ENCODE measurements around the gene PPP6R1. TPM values are rescaled to one million over a fixed set of nuclear protein-coding genes. Genes with fewer than 3 reads are reported as not detected.

The PPP6R1 gene
- total RNA-seq, 1 experiment from 2014 or later, result 172 TPM

DNA sequence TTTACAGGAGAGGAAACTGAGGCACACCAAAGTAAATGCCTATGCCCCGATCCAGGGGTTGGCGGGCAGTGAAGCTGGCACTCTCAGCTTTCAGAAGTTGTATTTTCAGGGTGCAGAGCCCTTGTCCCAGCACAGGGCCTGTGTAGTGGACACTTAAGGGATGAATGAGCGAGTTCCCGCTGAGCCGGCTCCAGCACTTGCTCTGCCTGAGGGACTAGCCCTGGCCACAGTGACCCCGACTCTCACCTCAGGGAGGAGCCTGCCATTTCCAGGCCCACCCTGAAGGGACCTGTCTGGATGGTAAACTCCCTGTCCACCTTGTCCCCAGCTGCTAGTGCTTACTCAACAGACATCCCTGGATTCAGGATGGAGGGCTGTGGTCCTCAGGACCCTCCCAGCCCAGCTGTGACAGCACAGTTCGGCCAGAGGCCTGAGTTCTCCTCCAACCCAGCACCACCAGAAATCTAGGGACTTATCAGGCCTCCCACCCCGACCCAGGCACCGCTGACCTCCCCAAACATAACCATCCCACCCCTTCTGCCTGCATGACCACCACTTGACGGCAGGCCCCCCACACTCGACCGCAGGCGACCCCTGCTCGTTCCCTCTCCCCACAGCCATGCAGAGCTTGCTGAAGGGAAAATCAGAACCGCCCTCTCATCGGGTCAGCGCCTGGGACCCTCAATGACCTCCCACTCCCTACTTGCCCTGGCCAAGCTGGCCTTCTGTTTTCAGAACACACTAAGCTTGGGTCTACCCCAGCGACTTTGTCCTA is 8.4 kb downstream of the PPP6R1 start:
- Histone ChIP-seq H3K36me3 (ENCODE audit: control insufficient read depth, insufficient read depth, low read length) (peaks cover 3% of the 10 kb centered on the region; the same call in 1 of the 2 replicates), H3K9me3 (ENCODE audit: control insufficient read depth, insufficient read depth, low read depth, low read length) (no peaks in the 10 kb centered on the region), H3K27me3 (ENCODE audit: control insufficient read depth, insufficient read depth, low read length) (no peaks in the 10 kb centered on the region), H3K4me1 (ENCODE audit: control insufficient read depth, insufficient read depth, low read length) (peaks cover 35% of the 10 kb centered on the region), H3K27ac (ENCODE audit: low read length) (no peak overlapping the region), H3K4me3 (ENCODE audit: low read depth in 2 of 2, low read length in 2 of 2) (no peak overlapping the region)
- CTCF ChIA-PET, result no interaction called here
- POLR2A ChIA-PET, result no interaction called here
- no peak for TF ChIP-seq TCF7L2 (IDR thresholded peaks at IDR 0.05; ENCODE audit: low read depth, low read length)
- TF ChIP-seq SIN3A (IDR thresholded peaks at IDR 0.05; ENCODE audit: borderline replicate concordance, insufficient read depth, low read depth, low read length), result no peak
- TF ChIP-seq, protein P1, sequence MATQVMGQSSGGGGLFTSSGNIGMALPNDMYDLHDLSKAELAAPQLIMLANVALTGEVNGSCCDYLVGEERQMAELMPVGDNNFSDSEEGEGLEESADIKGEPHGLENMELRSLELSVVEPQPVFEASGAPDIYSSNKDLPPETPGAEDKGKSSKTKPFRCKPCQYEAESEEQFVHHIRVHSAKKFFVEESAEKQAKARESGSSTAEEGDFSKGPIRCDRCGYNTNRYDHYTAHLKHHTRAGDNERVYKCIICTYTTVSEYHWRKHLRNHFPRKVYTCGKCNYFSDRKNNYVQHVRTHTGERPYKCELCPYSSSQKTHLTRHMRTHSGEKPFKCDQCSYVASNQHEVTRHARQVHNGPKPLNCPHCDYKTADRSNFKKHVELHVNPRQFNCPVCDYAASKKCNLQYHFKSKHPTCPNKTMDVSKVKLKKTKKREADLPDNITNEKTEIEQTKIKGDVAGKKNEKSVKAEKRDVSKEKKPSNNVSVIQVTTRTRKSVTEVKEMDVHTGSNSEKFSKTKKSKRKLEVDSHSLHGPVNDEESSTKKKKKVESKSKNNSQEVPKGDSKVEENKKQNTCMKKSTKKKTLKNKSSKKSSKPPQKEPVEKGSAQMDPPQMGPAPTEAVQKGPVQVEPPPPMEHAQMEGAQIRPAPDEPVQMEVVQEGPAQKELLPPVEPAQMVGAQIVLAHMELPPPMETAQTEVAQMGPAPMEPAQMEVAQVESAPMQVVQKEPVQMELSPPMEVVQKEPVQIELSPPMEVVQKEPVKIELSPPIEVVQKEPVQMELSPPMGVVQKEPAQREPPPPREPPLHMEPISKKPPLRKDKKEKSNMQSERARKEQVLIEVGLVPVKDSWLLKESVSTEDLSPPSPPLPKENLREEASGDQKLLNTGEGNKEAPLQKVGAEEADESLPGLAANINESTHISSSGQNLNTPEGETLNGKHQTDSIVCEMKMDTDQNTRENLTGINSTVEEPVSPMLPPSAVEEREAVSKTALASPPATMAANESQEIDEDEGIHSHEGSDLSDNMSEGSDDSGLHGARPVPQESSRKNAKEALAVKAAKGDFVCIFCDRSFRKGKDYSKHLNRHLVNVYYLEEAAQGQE (IDR thresholded peaks at IDR 0.05; ENCODE audit: insufficient read depth in 1 of 2, low read depth in 2 of 2, low read length in 1 of 2), result no peak
- no peak for TF ChIP-seq POLR2AphosphoS5 (IDR thresholded peaks at IDR 0.05; ENCODE audit: low read depth, low read length)
- TF ChIP-seq, protein P2, sequence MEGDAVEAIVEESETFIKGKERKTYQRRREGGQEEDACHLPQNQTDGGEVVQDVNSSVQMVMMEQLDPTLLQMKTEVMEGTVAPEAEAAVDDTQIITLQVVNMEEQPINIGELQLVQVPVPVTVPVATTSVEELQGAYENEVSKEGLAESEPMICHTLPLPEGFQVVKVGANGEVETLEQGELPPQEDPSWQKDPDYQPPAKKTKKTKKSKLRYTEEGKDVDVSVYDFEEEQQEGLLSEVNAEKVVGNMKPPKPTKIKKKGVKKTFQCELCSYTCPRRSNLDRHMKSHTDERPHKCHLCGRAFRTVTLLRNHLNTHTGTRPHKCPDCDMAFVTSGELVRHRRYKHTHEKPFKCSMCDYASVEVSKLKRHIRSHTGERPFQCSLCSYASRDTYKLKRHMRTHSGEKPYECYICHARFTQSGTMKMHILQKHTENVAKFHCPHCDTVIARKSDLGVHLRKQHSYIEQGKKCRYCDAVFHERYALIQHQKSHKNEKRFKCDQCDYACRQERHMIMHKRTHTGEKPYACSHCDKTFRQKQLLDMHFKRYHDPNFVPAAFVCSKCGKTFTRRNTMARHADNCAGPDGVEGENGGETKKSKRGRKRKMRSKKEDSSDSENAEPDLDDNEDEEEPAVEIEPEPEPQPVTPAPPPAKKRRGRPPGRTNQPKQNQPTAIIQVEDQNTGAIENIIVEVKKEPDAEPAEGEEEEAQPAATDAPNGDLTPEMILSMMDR (IDR thresholded peaks at IDR 0.05), result no peak
- in situ Hi-C loops (cut with HindIII; ENCODE audit: low pct_unique_long_range_greater_than_20kb, low sequenced_read_pairs), result no loop called here
- DNase-seq (ENCODE audit: low read depth, low spot score), result no peak
- intact Hi-C loops (cut with micrococcal nuclease; ENCODE audit: unreplicated experiment), result no loop called here
- no TSS peak for BruUV-seq (replicated peaks)
- ATAC-seq, result no peak

DNA sequence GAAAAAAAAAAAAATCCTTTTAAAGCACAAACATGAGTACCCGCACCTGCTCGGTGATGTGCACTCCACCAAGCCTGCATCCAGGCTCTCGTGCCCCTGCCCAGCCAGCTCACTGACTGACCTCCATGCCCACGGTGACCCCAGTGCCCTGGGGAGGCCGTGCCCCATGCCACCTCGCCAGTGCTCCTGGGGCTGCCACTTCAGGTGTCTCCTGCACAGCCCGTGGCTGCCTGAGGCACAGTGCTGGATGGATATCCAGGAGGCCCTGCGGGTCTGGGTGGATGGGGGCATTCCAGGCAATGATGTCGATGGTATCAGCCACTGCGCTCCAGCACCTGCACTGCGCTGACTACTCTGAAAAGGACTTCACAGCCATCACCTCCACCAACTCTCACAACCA is 9.0 kb downstream of the PPP6R1 start:
- Histone ChIP-seq H3K27me3 (ENCODE audit: control insufficient read depth, insufficient read depth, low read length) (no peaks in the 10 kb centered on the region), H3K36me3 (ENCODE audit: control insufficient read depth, insufficient read depth, low read length) (peaks cover 3% of the 10 kb centered on the region; the same call in 1 of the 2 replicates), H3K4me3 (ENCODE audit: low read depth in 2 of 2, low read length in 2 of 2) (no peak overlapping the region), H3K9me3 (ENCODE audit: control insufficient read depth, insufficient read depth, low read depth, low read length) (no peaks in the 10 kb centered on the region), H3K27ac (ENCODE audit: low read length) (no peak overlapping the region), H3K4me1 (ENCODE audit: control insufficient read depth, insufficient read depth, low read length) (peaks cover 29% of the 10 kb centered on the region)
- POLR2A ChIA-PET, result no interaction called here
- ATAC-seq (no peak), DNase-seq (ENCODE audit: low read depth, low spot score) (no peak)
- in situ Hi-C loops (cut with HindIII; ENCODE audit: low pct_unique_long_range_greater_than_20kb, low sequenced_read_pairs), result no loop called here
- CTCF ChIA-PET, result no interaction called here
- TF ChIP-seq, protein P1 (IDR thresholded peaks at IDR 0.05; ENCODE audit: insufficient read depth in 1 of 2, low read depth in 2 of 2, low read length in 1 of 2), result no peak
- BruUV-seq (replicated peaks), result no TSS peak
- intact Hi-C loops (cut with micrococcal nuclease; ENCODE audit: unreplicated experiment), result no loop called here

Measured in Panc1 (cell line).